ENCODE results near the gene PAEP.

Gene PAEP

GRCh38 chr9:135579889-135580660 is 18.5 kb downstream of the PAEP start:
- no peaks in the 10 kb centered on the region for H3K36me3 ChIP-seq
- no peaks in the 10 kb centered on the region for H3K9me3 ChIP-seq (ENCODE audit: severe bottlenecking)
- no peak overlapping the region for H3K4me3 ChIP-seq (ENCODE audit: low read depth, low read length)
- H3K27me3 ChIP-seq (ENCODE audit: insufficient read depth, low read depth, severe bottlenecking), result no peaks in the 10 kb centered on the region
- DNase-seq, result no peak
- TF ChIP-seq CTCF (IDR thresholded peaks at IDR 0.05; ENCODE audit: low read depth, low read length), result no peak
- no peak overlapping the region for H3K27ac ChIP-seq

- no peaks in the 10 kb centered on the region for H3K9me3 ChIP-seq (ENCODE audit: severe bottlenecking)
- no peak overlapping the region for H3K27ac ChIP-seq
- H3K36me3 ChIP-seq, result no peaks in the 10 kb centered on the region
- no peak for DNase-seq
- no peaks in the 10 kb centered on the region for H3K27me3 ChIP-seq (ENCODE audit: insufficient read depth, low read depth, severe bottlenecking)
- H3K4me3 ChIP-seq (ENCODE audit: low read depth, low read length), result no peak overlapping the region
- no peak for TF ChIP-seq CTCF (IDR thresholded peaks at IDR 0.05; ENCODE audit: low read depth, low read length)
Observed at GRCh38 chr9:135580664-135581380, 19.3 kb downstream of the PAEP start.

- TF ChIP-seq CTCF (IDR thresholded peaks at IDR 0.05; ENCODE audit: low read depth, low read length), result no peak
- Histone ChIP-seq H3K27ac (no peak overlapping the region), H3K27me3 (ENCODE audit: insufficient read depth, low read depth, severe bottlenecking) (no peaks in the 10 kb centered on the region), H3K4me3 (ENCODE audit: low read depth, low read length) (no peak overlapping the region), H3K36me3 (no peaks in the 10 kb centered on the region), H3K9me3 (ENCODE audit: severe bottlenecking) (no peaks in the 10 kb centered on the region)
- no peak for DNase-seq
Observed at GRCh38 chr9:135581636-135582426, 20.3 kb downstream of the PAEP start.

GRCh38 chr9:135582541-135582940 is 21.0 kb downstream of the PAEP start:
- Histone ChIP-seq H3K4me3 (ENCODE audit: low read depth, low read length) (no peak overlapping the region), H3K36me3 (no peaks in the 10 kb centered on the region), H3K27ac (no peak overlapping the region), H3K9me3 (ENCODE audit: severe bottlenecking) (no peaks in the 10 kb centered on the region), H3K27me3 (ENCODE audit: insufficient read depth, low read depth, severe bottlenecking) (no peaks in the 10 kb centered on the region)
- TF ChIP-seq CTCF (IDR thresholded peaks at IDR 0.05; ENCODE audit: low read depth, low read length), result no peak
- DNase-seq, result no peak

GRCh38 chr9:135582966-135583687 is 21.6 kb downstream of the PAEP start:
- H3K4me3 ChIP-seq (ENCODE audit: low read depth, low read length), result no peak overlapping the region
- no peaks in the 10 kb centered on the region for H3K27me3 ChIP-seq (ENCODE audit: insufficient read depth, low read depth, severe bottlenecking)
- DNase-seq, result no peak
- H3K27ac ChIP-seq, result no peak overlapping the region
- no peak for TF ChIP-seq CTCF (IDR thresholded peaks at IDR 0.05; ENCODE audit: low read depth, low read length)
- H3K36me3 ChIP-seq, result no peaks in the 10 kb centered on the region
- no peaks in the 10 kb centered on the region for H3K9me3 ChIP-seq (ENCODE audit: severe bottlenecking)
